OCI-LY7 (cell line): ENCODE data around the gene PRRC1. TPM values are rescaled to one million over a fixed set of nuclear protein-coding genes. Genes with fewer than 3 reads are reported as not detected.

Experiments used
- BruUV-seq: library from RNA; stranded (reverse); fragments of 400-500 nt; replicated peaks from 2 replicates; lab custom pipeline; 2021; lab: Mats Ljungman, UMichigan
- CTCF ChIA-PET: fragments of 300-600 bp; sonication (Branson Sonifier 250); formaldehyde crosslinking; loops from one replicate; lab custom pipeline; 2022; ENCODE audit warnings: antibody characterized with exemption; ENCODE audit not compliant: unreplicated experiment; lab: Charles Lee
- POLR2A ChIA-PET: fragments of 300-600 bp; sonication (Branson Sonifier 250); formaldehyde crosslinking; loops from one replicate; lab custom pipeline; 2022; ENCODE audit warnings: antibody characterized with exemption; lab: Charles Lee
- DNase-seq: peaks from one replicate; pipeline ENCODE4 v3.0.0-alpha.2; 2015; ENCODE audit warnings: low spot score
- H2AFZ ChIP-seq: fragments of 200-600 bp; sonication (generic), shearing (Covaris generic); 2 replicates; pipeline ENCODE4 v1.6.1; 2014; ENCODE audit warnings: mild to moderate bottlenecking, antibody characterized with exemption, low read length, moderate library complexity
- H3K27ac ChIP-seq: fragments of 200-600 bp; sonication (generic); 2 replicates; pipeline ENCODE4 v1.5.1; 2014; ENCODE audit warnings: mixed run types, low read depth, mild to moderate bottlenecking, moderate library complexity, low read length, inconsistent platforms; ENCODE audit not compliant: poor library complexity, severe bottlenecking
- H3K36me3 ChIP-seq: fragments of 200-600 bp; sonication (generic); 2 replicates; pipeline ENCODE4 v1.6.1; 2014; ENCODE audit warnings: mild to moderate bottlenecking, antibody characterized with exemption, low read length, moderate library complexity, mixed read lengths; ENCODE audit not compliant: insufficient read depth
- H3K4me1 ChIP-seq: fragments of 200-600 bp; sonication (generic); 2 replicates; pipeline ENCODE4 v1.5.1; 2014; ENCODE audit warnings: mild to moderate bottlenecking, low read length; ENCODE audit not compliant: insufficient read depth, poor library complexity, severe bottlenecking
- H3K4me2 ChIP-seq: fragments of 200-600 bp; sonication (generic); 2 replicates; pipeline ENCODE4 v1.6.1; 2014; ENCODE audit warnings: mild to moderate bottlenecking, low read length
- H3K4me3 ChIP-seq: fragments of 200-600 bp; sonication (generic); 2 replicates; pipeline ENCODE4 v1.5.1; 2014; ENCODE audit warnings: mild to moderate bottlenecking, low read depth, low read length; ENCODE audit not compliant: poor library complexity, severe bottlenecking
- H3K79me2 ChIP-seq: fragments of 200-600 bp; sonication (generic); 2 replicates; pipeline ENCODE4 v1.6.1; 2016; ENCODE audit warnings: low read depth, mild to moderate bottlenecking, low read length, moderate library complexity, mixed read lengths; ENCODE audit not compliant: insufficient read depth
- H3K9me2 ChIP-seq: fragments of 200-600 bp; sonication (generic); 2 replicates; pipeline ENCODE4 v1.6.1; 2016; ENCODE audit warnings: mild to moderate bottlenecking, low read length, mixed read lengths; ENCODE audit not compliant: insufficient read depth
- H3K9me3 ChIP-seq: fragments of 200-600 bp; sonication (generic); 2 replicates; pipeline ENCODE4 v1.6.1; 2014; ENCODE audit warnings: mild to moderate bottlenecking, mixed run types, low read length, mixed read lengths
- H4K20me1 ChIP-seq: fragments of 200-600 bp; sonication (generic); 2 replicates; pipeline ENCODE4 v1.6.1; 2014; ENCODE audit warnings: mild to moderate bottlenecking, antibody characterized with exemption, low read length, moderate library complexity, mixed read lengths; ENCODE audit not compliant: insufficient read depth
- CTCF ChIP-seq: fragments of 200-600 bp; sonication (generic); conservative IDR thresholded peaks from 2 replicates; pipeline ENCODE4 v1.5.1; 2014; ENCODE audit warnings: mild to moderate bottlenecking, antibody characterized with exemption, low read length, moderate library complexity, mixed read lengths
- EZH2phosphoT487 ChIP-seq: fragments of 200-600 bp; sonication (generic); IDR thresholded peaks from 2 replicates; pipeline ENCODE4 v1.6.1; 2018; ENCODE audit warnings: low read depth, borderline replicate concordance, mild to moderate bottlenecking, mixed run types, antibody characterized with exemption, low read length, moderate library complexity, mixed read lengths
- intact Hi-C: fragments of 100-400 bp; cut with micrococcal nuclease; formaldehyde crosslinking; loops from one replicate; pipeline ENCODE4 v1.10.0; 2022; ENCODE audit not compliant: unreplicated experiment
- total RNA-seq, 2 experiments: library from RNA; depleted of rRNA in 1 of 2; stranded (reverse); fragments of >200 nt in 1 of 2; shearing (Covaris generic) in 1 of 2; gene quantifications; 2 replicates each; pipeline ENCODE4 v1.2.3, GENCODE V29; 2014 to 2022

Gene PRRC1
- total RNA-seq, 2 experiments from 2014 or later = 32.7 to 46.5 TPM

GRCh38 chr5:127590156-127590722 is 72.8 kb downstream of the PRRC1 start:
- BruUV-seq = no TSS peak
- Histone ChIP-seq H2AFZ (no peak overlapping the region), H3K9me3 (no peaks in the 10 kb centered on the region), H3K4me1 (peaks cover 23% of the 10 kb centered on the region), H4K20me1 (no peaks in the 10 kb centered on the region), H3K36me3 (no peaks in the 10 kb centered on the region), H3K4me3 (no peak overlapping the region), H3K27ac (no peak overlapping the region), H3K9me2 (no peaks in the 10 kb centered on the region), H3K79me2 (no peaks in the 10 kb centered on the region), H3K4me2 (no peak overlapping the region)
- POLR2A ChIA-PET = interaction anchor here (0.7 to 1.3 kb wide), 2 partner anchors 12 to 381 kb away, joined by 3 to 5 read pairs; no protein-coding TSS in a partner anchor
- DNase-seq = no peak
- intact Hi-C loops = no loop called here
- TF ChIP-seq EZH2phosphoT487 = no peak
- no peak for TF ChIP-seq CTCF
- CTCF ChIA-PET = interaction anchor here (0.6 kb wide), 1 partner anchor 13 kb away, joined by 3 read pairs; no protein-coding TSS in a partner anchor

GRCh38 chr5:127595484-127596368 is 78.3 kb downstream of the PRRC1 start:
- no peaks in the 10 kb centered on the region for H3K79me2 ChIP-seq
- H3K4me1 ChIP-seq = no peaks in the 10 kb centered on the region
- no peaks in the 10 kb centered on the region for H4K20me1 ChIP-seq
- no peaks in the 10 kb centered on the region; the same call in 1 of the 2 replicates for H3K9me2 ChIP-seq
- intact Hi-C loops = no loop called here
- no peaks in the 10 kb centered on the region for H3K9me3 ChIP-seq
- H3K4me3 ChIP-seq = no peak overlapping the region
- no peak overlapping the region for H3K4me2 ChIP-seq
- CTCF ChIA-PET = no interaction called here
- no peak overlapping the region for H3K27ac ChIP-seq
- BruUV-seq = no TSS peak
- no peak for TF ChIP-seq CTCF
- no peak for TF ChIP-seq EZH2phosphoT487
- H2AFZ ChIP-seq = no peak overlapping the region
- no peaks in the 10 kb centered on the region for H3K36me3 ChIP-seq
- DNase-seq = no peak
- POLR2A ChIA-PET = interaction anchor here (0.5 to 1.2 kb wide), 4 partner anchors 10 to 1565 kb away, joined by 3 to 9 read pairs (median 4); no protein-coding TSS in a partner anchor
